ENCODE data around the gene SPAG7. TPM values are rescaled to one million over a fixed set of nuclear protein-coding genes. Genes with fewer than 3 reads are reported as not detected.

Gene SPAG7
- total RNA-seq, 2 experiments from 2014 or later = 54.4 to 58.9 TPM

DNA sequence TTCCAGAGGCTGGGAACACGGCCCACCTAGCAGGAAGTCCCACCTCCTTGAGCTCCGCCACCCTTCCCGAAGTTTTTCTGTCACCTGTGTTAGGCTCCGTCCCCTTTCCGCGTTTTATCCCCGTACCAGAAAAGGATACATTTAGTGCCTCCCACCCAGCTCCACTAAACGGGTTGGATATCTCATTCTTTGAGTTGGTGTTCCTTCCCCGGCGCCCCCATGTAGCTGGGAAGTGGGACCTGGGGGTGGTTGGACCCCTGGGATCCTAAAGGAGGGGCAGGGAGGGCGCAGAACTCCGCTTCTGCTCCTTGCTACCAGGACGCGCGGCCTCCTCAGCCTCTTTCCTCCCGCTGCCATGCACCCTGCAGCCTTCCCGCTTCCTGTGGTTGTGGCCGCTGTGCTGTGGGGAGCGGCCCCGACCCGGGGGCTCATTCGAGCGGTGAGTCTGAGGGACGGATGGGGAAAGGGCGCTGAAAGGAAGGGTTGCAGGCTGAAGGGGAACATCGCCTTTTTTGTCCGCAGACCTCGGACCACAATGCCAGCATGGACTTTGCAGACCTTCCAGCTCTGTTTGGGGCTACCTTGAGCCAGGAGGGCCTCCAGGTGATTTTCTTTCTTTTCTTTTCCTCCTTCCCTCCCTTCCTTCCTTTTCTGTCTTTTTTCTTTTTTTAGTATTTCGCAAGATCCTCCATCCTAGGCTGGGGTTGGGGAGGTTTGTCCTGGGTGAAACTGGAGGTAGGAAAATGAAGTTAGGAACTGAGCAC is 26.9 kb downstream of the SPAG7 start:
- H3K27ac ChIP-seq (ENCODE audit: low read depth, low read length, poor library complexity, severe bottlenecking) = peak overlapping the region; percentile 90
- intact Hi-C loops (cut with micrococcal nuclease; ENCODE audit: unreplicated experiment) = loop anchor here (10.0 kb wide), 1 partner anchor 254 kb away; the partner anchor contains the start of gene ZNF594
- peaks cover 64% of the 10 kb centered on the region for H3K79me2 ChIP-seq (ENCODE audit: insufficient read depth, low read depth, low read length)
- H3K4me3 ChIP-seq (ENCODE audit: low read depth, low read length, poor library complexity, severe bottlenecking) = peak overlapping the region; percentile 95
- CTCF ChIA-PET (ENCODE audit: unreplicated experiment) = no interaction called here
- 0 out of 2 replicates have a peak, but pooled peaks cover 8% of the 10 kb centered on the region for H4K20me1 ChIP-seq (ENCODE audit: insufficient read depth, low read length)
- peaks cover 81% of the 10 kb centered on the region for H3K36me3 ChIP-seq (ENCODE audit: insufficient read depth, low read length)
- BruUV-seq (replicated peaks) = TSS peak; percentile 91
- H3K9me3 ChIP-seq (ENCODE audit: low read length) = no peaks in the 10 kb centered on the region
- DNase-seq (ENCODE audit: low spot score) = peak; percentile 64
- H2AFZ ChIP-seq (ENCODE audit: low read length) = peak overlapping the region; percentile 42; the same call in 1 of the 2 replicates
- peak overlapping the region; percentile 97 for H3K4me2 ChIP-seq (ENCODE audit: low read length)
- POLR2A ChIA-PET = interaction anchor here (0.6 to 2.4 kb wide), 6 partner anchors 11 to 1033 kb away, joined by 3 to 20 read pairs (median 4); partner anchors contain the start of genes ENO3 and SPAG7
- H3K9me2 ChIP-seq (ENCODE audit: insufficient read depth, low read length) = no peaks in the 10 kb centered on the region
- H3K4me1 ChIP-seq (ENCODE audit: insufficient read depth, low read length, poor library complexity, severe bottlenecking) = peaks cover 57% of the 10 kb centered on the region
- TF ChIP-seq EZH2phosphoT487 (IDR thresholded peaks at IDR 0.05; ENCODE audit: borderline replicate concordance, low read depth, low read length) = no peak
- TF ChIP-seq, protein P1, sequence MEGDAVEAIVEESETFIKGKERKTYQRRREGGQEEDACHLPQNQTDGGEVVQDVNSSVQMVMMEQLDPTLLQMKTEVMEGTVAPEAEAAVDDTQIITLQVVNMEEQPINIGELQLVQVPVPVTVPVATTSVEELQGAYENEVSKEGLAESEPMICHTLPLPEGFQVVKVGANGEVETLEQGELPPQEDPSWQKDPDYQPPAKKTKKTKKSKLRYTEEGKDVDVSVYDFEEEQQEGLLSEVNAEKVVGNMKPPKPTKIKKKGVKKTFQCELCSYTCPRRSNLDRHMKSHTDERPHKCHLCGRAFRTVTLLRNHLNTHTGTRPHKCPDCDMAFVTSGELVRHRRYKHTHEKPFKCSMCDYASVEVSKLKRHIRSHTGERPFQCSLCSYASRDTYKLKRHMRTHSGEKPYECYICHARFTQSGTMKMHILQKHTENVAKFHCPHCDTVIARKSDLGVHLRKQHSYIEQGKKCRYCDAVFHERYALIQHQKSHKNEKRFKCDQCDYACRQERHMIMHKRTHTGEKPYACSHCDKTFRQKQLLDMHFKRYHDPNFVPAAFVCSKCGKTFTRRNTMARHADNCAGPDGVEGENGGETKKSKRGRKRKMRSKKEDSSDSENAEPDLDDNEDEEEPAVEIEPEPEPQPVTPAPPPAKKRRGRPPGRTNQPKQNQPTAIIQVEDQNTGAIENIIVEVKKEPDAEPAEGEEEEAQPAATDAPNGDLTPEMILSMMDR (conservative IDR thresholded peaks at IDR 0.05; ENCODE audit: low read length) = no peak

DNA sequence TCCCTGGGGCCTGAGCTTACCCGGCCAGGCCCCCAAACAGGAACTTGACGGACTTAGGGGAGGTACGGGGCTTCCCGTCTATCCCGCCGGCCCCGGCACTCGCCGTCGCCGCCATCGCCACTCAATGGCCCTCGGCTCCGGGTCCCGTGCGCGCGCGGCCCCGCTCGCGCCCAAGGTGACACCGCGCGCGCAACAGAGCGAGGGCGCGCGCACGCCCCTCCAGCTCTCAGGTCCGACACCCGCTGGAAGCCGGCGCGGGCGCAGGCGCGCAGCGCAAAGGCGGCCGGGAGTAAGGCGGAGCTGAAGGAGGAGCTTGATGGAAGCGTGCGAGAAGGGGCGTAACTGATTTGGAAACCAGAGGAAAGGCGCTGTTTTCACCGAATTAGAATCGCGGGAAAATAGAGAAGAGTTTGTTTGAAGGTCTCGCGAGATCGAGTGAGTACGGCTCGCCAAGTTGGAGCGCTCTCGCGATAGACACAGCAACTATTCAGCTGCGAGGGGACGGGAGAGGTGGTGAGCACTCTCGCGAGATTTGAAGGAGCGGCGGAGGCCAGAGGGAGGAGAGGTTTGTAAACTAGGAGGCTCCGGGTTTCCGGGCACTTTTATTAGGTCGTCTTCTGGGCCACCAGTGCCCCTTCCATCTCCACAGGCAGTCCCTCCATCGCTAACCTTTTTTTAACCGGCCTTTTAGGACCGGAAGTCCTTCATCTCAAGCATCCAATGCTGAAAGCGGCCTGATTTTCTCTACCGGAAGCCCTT is 27.6 kb downstream of the SPAG7 start, which contains the start of the genes RNF167 and SLC25A11:
TSS of gene RNF167 (plus strand) at position 473 of the 759 bp plus-strand sequence. CDS start 642 bp downstream, outside the sequence.
TSS of gene SLC25A11 (minus strand) at position 251 of the 759 bp plus-strand sequence. CDS start at position 115, 136 bp downstream.
- DNase-seq (ENCODE audit: low spot score) = peak; percentile 100
- Histone ChIP-seq H3K4me1 (ENCODE audit: insufficient read depth, low read length, poor library complexity, severe bottlenecking) (peaks cover 49% of the 10 kb centered on the region), H3K27ac (ENCODE audit: low read depth, low read length, poor library complexity, severe bottlenecking) (peak within 1 kb of the TSS; percentile 90), H3K79me2 (ENCODE audit: insufficient read depth, low read depth, low read length) (peaks cover 56% of the 10 kb centered on the region), H3K4me3 (ENCODE audit: low read depth, low read length, poor library complexity, severe bottlenecking) (peak within 1 kb of the TSS; percentile 95), H3K36me3 (ENCODE audit: insufficient read depth, low read length) (peaks cover 77% of the 10 kb centered on the region), H3K9me2 (ENCODE audit: insufficient read depth, low read length) (no peaks in the 10 kb centered on the region), H3K9me3 (ENCODE audit: low read length) (no peaks in the 10 kb centered on the region), H3K4me2 (ENCODE audit: low read length) (peak within 1 kb of the TSS; percentile 97), H2AFZ (ENCODE audit: low read length) (peak within 1 kb of the TSS; percentile 53), H4K20me1 (ENCODE audit: insufficient read depth, low read length) (0 out of 2 replicates have a peak, but pooled peaks cover 1% of the 10 kb centered on the region)
- POLR2A ChIA-PET = interaction anchor here (0.6 to 2.4 kb wide), 9 partner anchors 11 to 1033 kb away, joined by 3 to 20 read pairs (median 4); partner anchors contain the start of genes ENO3 and SPAG7
- intact Hi-C loops (cut with micrococcal nuclease; ENCODE audit: unreplicated experiment) = loop anchor here (10.0 kb wide), 1 partner anchor 255 kb away; the partner anchor contains the start of gene ZNF594
- TF ChIP-seq EZH2phosphoT487 (IDR thresholded peaks at IDR 0.05; ENCODE audit: borderline replicate concordance, low read depth, low read length) = no peak
- TF ChIP-seq, protein P1 (conservative IDR thresholded peaks at IDR 0.05; ENCODE audit: low read length) = no peak
- BruUV-seq (replicated peaks) = no TSS peak
- CTCF ChIA-PET (ENCODE audit: unreplicated experiment) = no interaction called here
